Measurements from ENCODE around the gene ZWILCH.

ZWILCH gene

DNA sequence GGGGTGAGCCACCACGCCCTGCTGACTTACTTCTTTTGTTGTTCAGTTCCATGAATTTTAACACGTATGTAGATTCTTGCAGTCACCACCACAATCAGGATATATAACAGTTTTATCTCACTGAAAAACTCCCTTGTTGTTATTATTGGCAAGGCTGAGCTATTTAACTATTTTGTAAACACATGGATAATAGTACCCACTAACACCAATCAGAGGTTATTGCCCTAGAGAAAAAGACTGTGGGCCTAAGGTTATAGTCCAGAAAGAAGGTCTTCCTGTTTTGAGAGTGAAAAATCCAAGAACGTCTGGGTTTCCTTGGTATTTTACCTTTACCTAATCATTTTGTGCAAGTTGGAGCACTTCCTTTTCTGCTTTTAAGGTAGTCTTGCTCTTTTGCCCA, 9.5 kb downstream of the ZWILCH start:
- in situ Hi-C loops (cut with HindIII; ENCODE audit: low pct_ligation_motif_present, low pct_unique_long_range_greater_than_20kb, low sequenced_read_pairs) = no loop called here
- no peak for DNase-seq

DNA sequence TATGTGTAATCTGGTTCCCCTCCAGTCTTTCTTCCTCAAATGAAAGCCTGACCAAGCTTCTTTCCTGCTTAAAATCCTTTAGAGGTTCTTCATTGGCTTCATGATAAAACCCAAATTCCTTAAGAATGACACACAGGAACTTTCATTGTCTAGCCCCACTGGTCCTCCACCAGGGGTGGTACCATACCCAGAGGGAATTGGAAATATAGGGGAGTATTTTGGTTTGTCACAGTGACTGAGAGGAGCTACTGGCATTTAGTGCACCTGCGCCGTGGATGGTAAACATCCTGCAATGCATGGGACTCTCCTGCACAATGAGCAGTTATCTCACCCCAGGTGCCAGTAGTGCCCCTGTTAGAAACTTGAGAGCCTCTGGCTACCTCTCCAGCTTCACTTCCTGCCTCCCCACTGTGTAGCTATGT, 10.8 kb downstream of the ZWILCH start:
- DNase-seq = no peak
- in situ Hi-C loops (cut with HindIII; ENCODE audit: low pct_ligation_motif_present, low pct_unique_long_range_greater_than_20kb, low sequenced_read_pairs) = no loop called here

DNA sequence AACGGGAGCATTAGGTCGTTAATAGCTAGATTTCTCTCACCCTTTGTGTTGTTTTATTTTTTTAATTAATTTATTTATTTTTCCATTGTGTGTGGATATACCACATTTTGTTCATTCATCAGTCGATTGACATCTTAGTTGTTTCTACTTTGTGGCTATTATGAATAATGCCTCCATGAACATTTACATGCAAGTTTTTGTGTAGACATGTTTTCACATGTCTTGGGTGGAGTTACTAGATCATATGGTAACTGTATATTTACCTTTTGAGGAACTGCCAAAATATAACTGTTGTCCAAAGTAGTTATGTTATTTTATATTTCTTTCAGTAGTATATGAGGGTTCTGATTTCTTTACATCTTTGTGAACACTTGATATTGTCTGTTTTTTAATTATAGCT, 18.8 kb downstream of the ZWILCH start:
- in situ Hi-C loops (cut with HindIII; ENCODE audit: low pct_ligation_motif_present, low pct_unique_long_range_greater_than_20kb, low sequenced_read_pairs) = no loop called here
- no peak for DNase-seq

DNA sequence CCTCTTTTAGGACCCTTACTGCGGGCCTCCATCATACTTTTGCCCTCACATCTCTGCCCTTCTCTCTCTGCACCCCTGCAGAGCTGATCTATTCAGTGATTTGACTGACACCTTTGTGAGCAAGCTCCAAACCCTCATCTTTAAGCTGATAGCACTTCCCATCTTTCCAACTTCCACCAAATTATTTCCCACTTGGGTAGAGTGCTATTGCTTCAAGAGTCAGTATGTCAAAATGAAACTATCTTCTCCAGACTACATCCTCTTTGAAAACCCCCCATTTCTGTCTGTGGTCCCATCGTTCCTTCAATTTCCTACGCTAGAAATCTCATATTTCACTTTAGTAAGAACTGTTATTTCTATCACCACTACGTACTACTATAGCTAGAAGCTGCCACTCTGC, 19.7 kb downstream of the ZWILCH start:
- DNase-seq = no peak
- in situ Hi-C loops (cut with HindIII; ENCODE audit: low pct_ligation_motif_present, low pct_unique_long_range_greater_than_20kb, low sequenced_read_pairs) = no loop called here

DNA sequence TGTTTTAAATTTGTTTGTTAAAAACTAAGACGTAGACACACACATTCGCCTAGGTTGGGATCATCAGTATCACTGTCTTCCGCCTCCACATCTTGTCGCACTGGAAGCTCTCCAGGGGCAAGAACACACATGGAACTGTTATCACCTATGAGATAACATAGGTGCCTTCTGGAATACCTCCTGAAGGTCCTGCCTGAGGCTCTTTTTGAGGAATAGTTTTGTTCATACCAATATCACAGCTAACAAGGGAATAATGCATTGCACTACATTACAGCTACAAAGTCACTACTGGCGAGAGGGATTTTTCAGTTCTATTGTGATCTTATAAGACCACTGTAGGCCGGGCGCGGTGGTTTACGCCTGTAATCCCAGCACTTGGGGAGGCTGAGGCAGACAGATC, 29.9 kb downstream of the ZWILCH start:
- in situ Hi-C loops (cut with HindIII; ENCODE audit: low pct_ligation_motif_present, low pct_unique_long_range_greater_than_20kb, low sequenced_read_pairs) = no loop called here
- no peak for DNase-seq

DNA sequence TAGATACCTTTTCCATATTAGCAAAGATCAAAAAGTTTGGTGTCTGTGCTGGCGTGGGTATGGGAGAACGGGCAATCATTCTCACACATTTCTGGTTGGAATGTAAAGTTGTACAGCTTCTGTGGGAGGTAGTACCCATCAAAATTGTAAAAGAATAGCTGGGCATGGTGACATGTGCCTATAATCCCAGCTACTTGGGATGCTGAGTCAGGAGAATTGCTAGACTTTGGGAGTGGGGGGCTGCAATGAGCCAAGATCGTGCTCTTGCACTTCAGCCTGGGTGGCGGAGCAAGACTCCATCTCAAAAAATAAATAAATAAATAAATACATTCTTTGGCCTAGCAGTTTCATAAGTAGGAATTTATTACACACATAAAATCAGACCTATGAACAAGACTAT, 37.8 kb downstream of the ZWILCH start:
- no peak for DNase-seq
- in situ Hi-C loops (cut with HindIII; ENCODE audit: low pct_ligation_motif_present, low pct_unique_long_range_greater_than_20kb, low sequenced_read_pairs) = no loop called here

DNA sequence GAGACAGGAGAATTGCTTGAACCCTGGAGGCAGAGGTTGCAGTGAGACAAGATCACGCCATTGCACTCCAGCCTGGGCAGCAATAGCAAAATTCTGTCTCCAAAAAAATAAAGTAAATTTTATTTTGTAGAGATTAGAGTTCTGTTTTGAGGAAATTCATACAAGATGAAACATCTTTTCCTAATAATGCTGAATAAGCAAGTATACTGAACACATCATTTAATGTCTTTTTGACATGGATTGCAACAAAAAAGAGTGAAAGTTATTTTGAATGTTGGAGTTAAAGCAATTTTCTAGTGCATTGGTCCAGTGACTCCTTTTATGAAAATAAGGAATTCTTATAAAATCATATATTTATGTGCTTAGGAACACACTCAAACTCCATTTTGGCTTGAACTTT, 40.1 kb downstream of the ZWILCH start:
- DNase-seq = no peak
- in situ Hi-C loops (cut with HindIII; ENCODE audit: low pct_ligation_motif_present, low pct_unique_long_range_greater_than_20kb, low sequenced_read_pairs) = no loop called here

DNA sequence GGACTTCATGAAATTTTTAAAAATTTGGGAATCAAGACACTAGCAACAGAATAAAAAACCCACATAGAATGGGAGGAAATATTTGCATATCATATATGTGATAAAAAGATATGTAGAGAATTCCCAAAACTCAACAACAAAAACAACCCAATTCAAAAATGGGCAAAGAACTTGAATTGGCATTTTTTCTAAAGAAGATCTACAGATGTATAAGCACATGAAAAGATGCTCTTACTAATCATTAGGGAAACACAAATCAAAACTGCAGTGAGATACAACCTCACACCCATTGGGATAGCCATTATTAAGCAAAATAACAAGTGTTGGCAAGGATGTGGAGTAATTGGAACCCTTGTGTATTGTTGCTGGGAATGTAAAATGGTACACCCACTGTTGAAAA, 50.6 kb downstream of the ZWILCH start:
- in situ Hi-C loops (cut with HindIII; ENCODE audit: low pct_ligation_motif_present, low pct_unique_long_range_greater_than_20kb, low sequenced_read_pairs) = no loop called here
- no peak for DNase-seq

DNA sequence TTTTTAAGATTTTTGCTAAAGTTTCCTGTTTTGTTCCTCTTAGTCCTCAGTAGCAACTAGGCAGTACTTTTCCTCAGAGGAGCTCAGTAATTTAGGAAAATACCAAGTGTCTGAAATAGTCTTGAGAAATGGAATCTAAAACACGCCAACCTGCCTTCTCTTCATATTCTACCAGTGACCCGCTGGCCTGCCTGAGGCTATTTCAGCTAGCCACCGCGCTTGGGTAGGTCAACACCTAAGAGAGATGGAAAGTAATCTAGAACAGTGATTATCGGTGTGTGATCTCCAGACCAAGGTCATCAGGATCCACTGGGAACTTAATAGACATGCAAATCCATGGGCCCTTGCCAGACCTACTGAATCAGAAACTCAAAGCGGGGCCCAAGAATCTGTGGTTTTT, 53.1 kb downstream of the ZWILCH start:
- in situ Hi-C loops (cut with HindIII; ENCODE audit: low pct_ligation_motif_present, low pct_unique_long_range_greater_than_20kb, low sequenced_read_pairs) = no loop called here
- no peak for DNase-seq

DNA sequence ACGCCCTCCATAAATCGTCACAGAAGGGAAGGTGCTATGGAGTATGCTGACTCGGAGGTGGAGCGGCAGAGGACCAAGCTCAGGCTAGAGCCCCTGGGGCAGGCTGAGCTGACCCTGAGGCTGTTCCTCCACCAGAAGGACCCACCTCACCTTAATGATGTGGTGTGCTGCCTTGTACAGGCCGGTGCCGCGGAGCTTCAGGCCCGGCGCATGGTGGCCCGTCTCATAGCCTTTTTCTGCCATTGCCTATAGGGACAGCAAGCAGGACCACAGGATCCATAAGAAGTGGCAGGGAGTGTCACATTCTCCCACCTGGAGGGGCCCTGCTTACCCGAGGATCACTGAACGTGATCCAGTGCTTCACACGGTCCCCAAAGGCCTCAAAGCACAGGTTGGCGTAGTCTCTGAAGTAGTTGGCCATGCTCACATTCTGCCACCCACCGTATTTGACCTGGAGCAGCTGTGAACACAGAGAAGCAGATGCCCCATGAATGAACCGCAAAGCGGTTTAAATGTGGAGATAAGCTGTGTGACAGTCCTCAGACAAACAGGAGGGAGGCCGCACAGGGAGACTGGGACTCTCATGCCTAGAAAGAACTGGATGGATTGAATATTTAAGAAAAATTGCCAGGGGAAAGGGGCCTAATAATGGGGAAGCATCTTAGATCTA, 55.9 kb downstream of the ZWILCH start:
- in situ Hi-C loops (cut with HindIII; ENCODE audit: low pct_ligation_motif_present, low pct_unique_long_range_greater_than_20kb, low sequenced_read_pairs) = no loop called here

DNA sequence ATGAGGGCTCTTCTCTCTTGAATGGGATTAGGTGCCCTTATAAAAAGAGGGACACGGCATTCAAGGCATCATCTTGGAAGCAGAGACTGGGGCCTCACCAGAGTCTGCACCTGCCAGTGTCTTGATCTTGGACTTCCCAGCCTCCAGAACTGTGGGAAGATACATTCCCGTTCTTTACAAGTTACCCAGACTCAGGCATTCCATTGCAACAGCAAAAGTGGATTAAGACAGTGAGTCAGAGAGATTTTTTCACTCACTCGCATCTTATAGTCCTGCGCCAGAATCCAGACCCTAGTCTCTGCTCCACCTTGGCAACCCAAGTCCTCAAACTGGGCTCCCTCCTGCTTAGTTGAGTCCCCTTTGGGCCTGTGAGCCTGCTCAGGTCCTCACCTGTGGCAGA, 58.0 kb downstream of the ZWILCH start:
- no peak for DNase-seq

More for the DNA sequence above, 55.9 kb downstream of the ZWILCH start:
- no peak for DNase-seq

DNA sequence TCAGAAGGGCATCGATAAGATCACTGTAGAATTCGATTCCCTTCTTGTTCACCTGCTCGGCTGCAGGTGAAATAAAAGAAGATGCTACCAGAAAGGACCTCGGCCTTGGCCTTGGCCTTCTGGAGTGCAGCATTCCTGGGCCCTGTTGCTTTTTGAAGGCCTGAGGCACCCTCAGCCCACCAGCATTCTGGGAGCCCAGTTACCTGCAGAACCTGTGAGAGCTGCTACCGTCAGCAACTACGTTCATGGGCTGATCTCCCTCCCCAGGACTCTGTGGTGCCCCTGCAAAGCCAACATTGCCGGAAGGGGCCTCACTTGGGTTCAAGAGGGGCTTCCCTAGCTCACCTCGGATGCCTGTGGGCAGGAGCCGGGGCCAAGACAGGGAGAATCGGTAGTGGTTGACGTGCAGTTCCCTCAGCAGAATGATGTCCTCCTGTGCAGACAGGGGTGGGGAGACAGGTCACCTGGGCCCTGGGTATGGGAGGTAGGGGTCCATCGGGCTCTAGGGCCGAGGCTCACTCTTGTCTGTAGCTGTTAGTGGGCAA, 58.5 kb downstream of the ZWILCH start:
- no peak for DNase-seq
- in situ Hi-C loops (cut with HindIII; ENCODE audit: low pct_ligation_motif_present, low pct_unique_long_range_greater_than_20kb, low sequenced_read_pairs) = no loop called here

More for the DNA sequence above, 58.0 kb downstream of the ZWILCH start:
- in situ Hi-C loops (cut with HindIII; ENCODE audit: low pct_ligation_motif_present, low pct_unique_long_range_greater_than_20kb, low sequenced_read_pairs) = no loop called here

DNA sequence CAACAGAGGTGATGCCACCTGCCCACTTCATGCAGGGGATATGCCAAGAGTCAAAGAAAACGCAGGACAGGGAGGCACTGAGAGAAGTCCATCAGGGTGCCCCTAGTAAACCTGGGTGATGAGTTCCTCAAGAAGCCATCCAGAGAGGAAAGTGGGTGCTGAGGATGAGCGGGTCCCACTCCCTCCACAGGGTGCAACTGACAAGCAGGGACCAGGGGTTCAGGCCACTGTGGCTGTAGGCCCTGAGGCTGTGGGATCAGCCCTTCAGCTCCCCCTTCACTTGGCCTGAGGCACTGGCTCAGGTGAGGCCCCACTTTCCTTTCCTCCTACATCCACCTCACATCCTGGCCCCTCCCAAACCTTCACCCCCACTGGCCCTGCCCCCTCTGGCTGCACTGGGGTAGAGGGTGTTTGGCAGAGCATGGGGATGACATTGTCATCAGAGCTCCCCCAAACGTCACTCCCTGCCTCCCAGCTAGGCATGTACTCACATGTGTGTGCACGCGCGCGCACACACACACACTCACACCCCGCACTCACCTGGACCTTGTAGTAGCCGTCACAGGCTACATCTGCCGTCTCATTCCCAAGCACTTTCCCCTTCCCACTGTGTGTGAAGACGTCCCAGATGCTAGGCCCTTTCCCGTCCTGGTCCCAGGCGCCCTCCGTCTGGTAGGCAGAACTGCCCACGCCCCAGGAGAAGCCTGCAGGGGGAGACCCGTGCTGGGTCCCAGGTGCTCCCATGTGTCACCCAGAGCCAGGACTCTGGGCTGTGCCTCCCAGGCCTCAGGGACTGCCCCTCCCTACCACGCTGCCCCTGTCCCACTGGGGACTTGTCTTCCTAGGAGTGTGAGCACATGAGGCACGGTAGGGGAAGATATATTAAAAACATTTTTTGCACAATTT, 59.3 kb downstream of the ZWILCH start:
- DNase-seq = no peak
- in situ Hi-C loops (cut with HindIII; ENCODE audit: low pct_ligation_motif_present, low pct_unique_long_range_greater_than_20kb, low sequenced_read_pairs) = no loop called here

DNA sequence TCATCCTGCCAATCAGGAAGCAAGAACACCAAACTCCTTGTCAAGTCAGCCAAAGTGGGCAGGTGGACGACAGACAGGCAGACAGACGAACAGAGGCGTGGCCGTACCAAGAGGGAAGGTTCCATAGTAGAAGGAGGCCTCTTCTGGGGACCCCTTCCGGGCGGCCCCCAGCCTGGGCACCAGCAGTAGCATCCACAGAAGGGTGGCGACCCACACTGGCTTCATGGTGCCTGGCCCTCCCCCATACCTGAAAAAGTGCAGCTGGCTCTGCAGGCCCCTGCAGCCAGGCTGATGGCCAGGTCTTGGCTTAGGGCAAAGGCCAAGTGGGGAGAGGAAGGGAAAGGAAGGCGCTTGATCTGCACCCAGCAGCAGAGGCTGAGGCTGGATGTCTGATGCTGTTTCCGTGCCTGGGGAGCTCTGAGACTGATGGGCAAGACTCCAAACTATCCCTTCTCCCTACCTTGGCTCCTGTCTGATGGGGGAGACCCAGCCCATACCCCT, 60.1 kb downstream of the ZWILCH start:
- DNase-seq = no peak
- in situ Hi-C loops (cut with HindIII; ENCODE audit: low pct_ligation_motif_present, low pct_unique_long_range_greater_than_20kb, low sequenced_read_pairs) = no loop called here

DNA sequence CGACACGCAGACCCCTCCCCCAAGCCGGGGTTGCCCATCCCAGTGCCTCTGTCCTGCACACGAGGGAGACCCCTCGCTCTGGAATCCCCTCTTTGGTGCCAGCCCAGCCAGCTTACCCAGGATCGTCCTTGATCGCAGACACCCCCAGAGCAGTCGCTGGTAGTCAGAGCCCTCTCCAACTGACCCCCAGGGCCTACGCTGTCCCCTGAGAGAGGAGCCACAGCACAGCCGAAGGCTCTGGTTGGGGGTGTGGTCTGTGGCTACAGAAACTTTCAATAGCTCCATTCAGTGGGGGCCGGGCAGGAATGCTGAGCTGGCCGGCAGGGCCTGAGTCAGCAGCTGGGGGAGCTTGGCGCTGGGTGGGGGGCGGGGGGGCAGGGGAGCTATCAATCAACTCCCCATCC, 60.6 kb downstream of the ZWILCH start, which contains the start of gene LCTL:
LCTL (minus strand) TSS at position 258 of the 404 bp plus-strand sequence. CDS start 633 bp downstream, outside the sequence.
- DNase-seq = peak; percentile 14
- in situ Hi-C loops (cut with HindIII; ENCODE audit: low pct_ligation_motif_present, low pct_unique_long_range_greater_than_20kb, low sequenced_read_pairs) = no loop called here

DNA sequence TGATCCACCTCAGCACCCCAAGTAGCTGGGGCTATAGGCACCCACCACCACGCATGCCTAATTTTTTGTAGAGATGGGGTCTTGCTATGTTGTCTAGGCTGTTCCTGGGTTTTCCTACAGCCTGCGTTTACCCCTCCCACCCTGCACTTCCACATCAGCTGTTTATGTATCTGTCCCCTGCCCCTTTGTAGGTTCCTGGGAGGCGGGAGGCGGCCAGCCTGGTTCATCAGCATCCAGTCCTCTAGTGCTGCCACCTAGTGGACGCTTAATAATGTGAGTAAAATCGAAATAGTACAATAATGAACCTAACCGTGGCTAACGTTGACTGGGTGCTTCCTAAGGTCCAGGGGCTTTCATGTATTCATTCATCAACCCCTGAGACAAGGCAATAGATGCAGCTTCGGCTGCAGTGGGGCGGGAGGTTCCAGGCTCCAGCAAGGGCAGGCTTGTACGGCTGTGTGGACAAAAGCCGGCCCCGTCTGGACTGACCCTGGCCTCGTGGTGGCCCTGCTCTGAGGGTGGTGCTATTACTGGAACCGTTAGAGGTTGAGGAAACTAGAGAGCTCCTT, 61.9 kb downstream of the ZWILCH start:
- in situ Hi-C loops (cut with HindIII; ENCODE audit: low pct_ligation_motif_present, low pct_unique_long_range_greater_than_20kb, low sequenced_read_pairs) = no loop called here
- DNase-seq = peak; percentile 60

DNA sequence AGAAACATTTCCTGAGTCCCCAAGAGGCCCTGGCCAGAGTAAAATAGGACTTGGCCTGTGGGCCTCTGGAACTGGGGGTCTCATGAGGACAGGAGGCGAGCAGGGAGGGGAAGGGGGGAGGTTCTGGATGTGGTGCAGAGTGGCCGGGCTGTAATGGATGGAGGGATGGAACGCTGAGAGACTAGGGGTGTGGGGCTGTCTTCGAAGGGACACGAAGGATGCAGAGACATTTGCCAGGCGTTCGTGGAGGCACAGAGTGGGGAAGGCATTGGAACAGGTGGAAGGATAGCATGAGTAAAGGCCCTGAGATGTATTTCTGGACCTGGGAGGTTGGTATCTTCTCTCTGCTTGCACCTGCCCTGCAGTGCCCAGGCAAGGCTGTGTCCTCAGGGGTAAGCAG, 62.8 kb downstream of the ZWILCH start:
- in situ Hi-C loops (cut with HindIII; ENCODE audit: low pct_ligation_motif_present, low pct_unique_long_range_greater_than_20kb, low sequenced_read_pairs) = no loop called here
- no peak for DNase-seq

DNA sequence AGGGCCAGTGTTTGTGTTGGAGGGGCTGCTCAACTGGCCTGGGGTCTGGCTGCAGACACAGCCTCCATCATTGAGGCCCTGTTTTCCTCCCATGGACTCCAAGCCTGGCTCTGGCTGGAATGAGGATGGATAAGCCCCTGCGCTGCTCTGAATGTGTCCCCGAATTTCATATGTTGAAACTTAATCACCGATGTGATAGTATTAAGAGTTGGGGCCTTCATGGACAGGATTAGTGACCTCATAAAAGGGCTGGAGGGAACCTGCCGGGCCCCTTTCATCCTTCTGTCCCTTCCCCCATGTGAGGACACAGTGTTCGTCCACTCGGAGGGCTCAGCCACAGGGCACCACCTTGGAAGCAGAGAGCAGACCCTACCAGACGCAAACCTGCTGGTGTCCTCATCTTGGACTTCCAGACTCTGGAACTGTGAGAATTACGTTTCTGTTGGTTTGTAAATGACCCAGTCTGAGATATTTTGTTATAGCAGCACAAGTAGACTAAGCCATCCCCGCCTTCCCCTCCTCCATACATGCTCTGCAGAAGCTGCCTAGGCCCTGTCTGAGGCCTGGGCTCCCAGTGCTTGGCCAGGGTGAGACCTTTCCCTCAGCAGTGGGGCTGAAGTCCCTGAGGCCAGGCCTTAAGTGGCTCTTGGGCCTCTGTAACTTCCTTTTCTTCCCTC, 64.5 kb downstream of the ZWILCH start:
- in situ Hi-C loops (cut with HindIII; ENCODE audit: low pct_ligation_motif_present, low pct_unique_long_range_greater_than_20kb, low sequenced_read_pairs) = no loop called here
- no peak for DNase-seq

DNA sequence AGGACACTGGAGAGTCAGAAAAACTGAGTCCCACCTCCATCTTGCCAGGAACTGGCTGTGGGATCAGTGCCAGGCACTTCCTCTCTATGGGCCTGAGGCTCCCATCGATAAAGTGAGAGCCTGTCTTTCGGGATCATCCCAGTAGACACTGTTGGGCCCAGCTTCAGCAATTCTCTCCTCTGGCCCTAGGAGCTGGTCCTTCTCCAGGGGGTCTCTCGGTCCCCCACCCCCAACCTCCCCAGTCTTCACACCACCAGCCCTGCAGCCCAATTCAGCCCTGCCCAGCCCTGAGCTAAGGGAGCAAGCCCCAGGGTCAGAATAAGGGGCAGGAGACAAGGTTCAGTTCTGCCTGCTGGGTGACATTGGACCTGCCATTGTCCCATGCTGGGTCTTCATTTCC, 65.2 kb downstream of the ZWILCH start:
- in situ Hi-C loops (cut with HindIII; ENCODE audit: low pct_ligation_motif_present, low pct_unique_long_range_greater_than_20kb, low sequenced_read_pairs) = no loop called here
- no peak for DNase-seq
